Stomach (tissue), 4 donors: ENCODE measurements around the gene PLEKHH2.

ENCODE experiments used
- CTCF ChIP-seq, 7 experiments: fragments of 450-650 bp in 4 of 7; fragments of 200-600 bp in 3 of 7; sonication (generic) in 3 of 7; IDR thresholded peaks; one replicate each; pipeline ENCODE4 v1.5.1; 2016 to 2019; ENCODE audit warnings: antibody characterized with exemption in 7 of 7, control low read depth in 2 of 7, mild to moderate bottlenecking in 1 of 7
- EP300 ChIP-seq: sonication (generic); formaldehyde crosslinking; IDR thresholded peaks from one replicate; pipeline ENCODE4 v1.6.1; 2017; ENCODE audit warnings: antibody characterized with exemption
- POLR2A ChIP-seq, 4 donors: fragments of 450-650 bp; IDR thresholded peaks; one replicate each; pipeline ENCODE4 v1.6.1; 2016; ENCODE audit warnings: antibody characterized with exemption in 4 of 4, control low read depth in 2 of 4, mild to moderate bottlenecking in 1 of 4, moderate library complexity in 1 of 4
- POLR2AphosphoS5 ChIP-seq, 3 donors: sonication (generic); formaldehyde crosslinking; IDR thresholded peaks; one replicate each; pipeline ENCODE4 v1.6.1; 2016; ENCODE audit warnings: antibody characterized with exemption in 3 of 3

GRCh38 chr2:43736637-43737036, 99.6 kb downstream of the PLEKHH2 start:
- TF ChIP-seq POLR2A (IDR thresholded peaks at IDR 0.05) (no peak), EP300 (no peak), CTCF (IDR thresholded peaks at IDR 0.05) (no peak), POLR2AphosphoS5 (IDR thresholded peaks at IDR 0.05) (no peak)
